Upper lobe of left lung (tissue), 4 donors: ENCODE data around the gene CDH5.

Experiments
- CTCF ChIP-seq, 6 experiments: fragments of 450-650 bp in 4 of 6; fragments of 200-600 bp in 2 of 6; sonication (generic) in 2 of 6; IDR thresholded peaks; one replicate each; pipeline ENCODE4 v1.5.1; 2016 to 2019; ENCODE audit warnings: antibody characterized with exemption in 6 of 6
- EP300 ChIP-seq, 4 donors: sonication (generic); formaldehyde crosslinking; IDR thresholded peaks; one replicate each; pipeline ENCODE4 v1.5.1; 2017; ENCODE audit warnings: antibody characterized with exemption in 4 of 4, control low read depth in 2 of 4
- POLR2A ChIP-seq, 4 donors: fragments of 450-650 bp; IDR thresholded peaks; one replicate each; pipeline ENCODE4 v1.5.1; 2016 to 2017; ENCODE audit warnings: antibody characterized with exemption in 4 of 4, mild to moderate bottlenecking in 2 of 4

- TF ChIP-seq EP300 (IDR thresholded peaks at IDR 0.05) (no peak), CTCF (IDR thresholded peaks at IDR 0.05) (no peak), POLR2A (IDR thresholded peaks at IDR 0.05) (no peak)
Observed at GRCh38 chr16:66402591-66403230, 36.2 kb downstream of the CDH5 start.
